Erythroblast (primary cell): ENCODE data around the gene EXOSC5.
A peak's percentile ranks its signal among the peaks of the same experiment; 100 is the strongest.

Experiments used
- GATA1 ChIP-seq: IDR thresholded peaks from 2 replicates; pipeline ENCODE4 v1.6.1; 2011; ENCODE audit warnings: low read depth, mild to moderate bottlenecking, control low read depth, low read length, moderate library complexity
- POLR2A ChIP-seq: IDR thresholded peaks from 2 replicates; pipeline ENCODE4 v1.6.1; 2011; ENCODE audit warnings: mild to moderate bottlenecking, low read length

GRCh38 chr19:41367848-41368301 is 29.3 kb downstream of the EXOSC5 start:
- TF ChIP-seq POLR2A, result peak; percentile 36
- TF ChIP-seq GATA1, result no peak
